ENCODE measurements around the gene CRTC3.

DNA sequence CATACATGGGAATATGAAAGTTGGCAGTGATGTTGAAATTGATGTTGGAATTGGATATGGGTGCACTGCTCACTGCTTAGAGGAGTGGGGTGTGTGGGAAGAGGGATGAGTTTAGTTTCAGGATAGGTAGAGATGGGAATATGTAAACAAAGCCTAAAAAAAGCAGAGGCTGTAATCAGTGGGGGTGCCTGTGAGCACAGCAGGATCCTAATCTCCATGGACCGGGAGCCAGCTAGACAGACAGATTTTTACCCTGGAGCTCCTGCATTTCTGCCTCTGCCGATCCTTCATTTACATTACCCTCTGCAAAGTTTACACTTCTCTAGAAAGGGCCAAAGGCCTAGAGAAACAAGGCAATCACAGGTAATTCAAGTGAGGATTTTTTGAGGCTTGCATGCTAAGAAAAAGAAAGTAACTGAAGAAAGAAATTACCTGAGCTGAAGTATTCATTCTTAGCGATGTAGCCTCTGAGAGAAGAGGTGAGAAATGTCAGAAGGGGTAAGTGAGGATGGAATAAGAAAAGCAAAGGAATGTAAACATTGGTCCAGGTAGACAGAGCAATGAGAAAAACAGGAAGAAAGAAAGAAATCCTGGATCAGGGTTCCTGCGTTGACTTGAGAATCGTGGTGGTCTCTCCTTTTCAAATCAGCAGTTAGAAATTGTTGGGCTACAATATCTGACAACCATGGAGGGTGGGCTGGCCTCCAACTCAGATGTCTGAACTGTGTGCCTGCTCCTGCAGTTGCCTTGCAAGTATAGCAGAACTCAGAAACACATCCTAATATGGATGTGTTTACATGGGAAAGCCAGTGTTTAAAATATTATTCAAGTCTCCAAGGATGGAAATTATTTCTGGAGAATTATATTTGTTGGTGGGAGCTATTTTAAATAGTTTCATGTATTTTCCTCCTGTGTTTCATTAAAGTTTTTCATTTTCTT is 79.8 kb downstream of the CRTC3 start:
- TF ChIP-seq, protein P1, sequence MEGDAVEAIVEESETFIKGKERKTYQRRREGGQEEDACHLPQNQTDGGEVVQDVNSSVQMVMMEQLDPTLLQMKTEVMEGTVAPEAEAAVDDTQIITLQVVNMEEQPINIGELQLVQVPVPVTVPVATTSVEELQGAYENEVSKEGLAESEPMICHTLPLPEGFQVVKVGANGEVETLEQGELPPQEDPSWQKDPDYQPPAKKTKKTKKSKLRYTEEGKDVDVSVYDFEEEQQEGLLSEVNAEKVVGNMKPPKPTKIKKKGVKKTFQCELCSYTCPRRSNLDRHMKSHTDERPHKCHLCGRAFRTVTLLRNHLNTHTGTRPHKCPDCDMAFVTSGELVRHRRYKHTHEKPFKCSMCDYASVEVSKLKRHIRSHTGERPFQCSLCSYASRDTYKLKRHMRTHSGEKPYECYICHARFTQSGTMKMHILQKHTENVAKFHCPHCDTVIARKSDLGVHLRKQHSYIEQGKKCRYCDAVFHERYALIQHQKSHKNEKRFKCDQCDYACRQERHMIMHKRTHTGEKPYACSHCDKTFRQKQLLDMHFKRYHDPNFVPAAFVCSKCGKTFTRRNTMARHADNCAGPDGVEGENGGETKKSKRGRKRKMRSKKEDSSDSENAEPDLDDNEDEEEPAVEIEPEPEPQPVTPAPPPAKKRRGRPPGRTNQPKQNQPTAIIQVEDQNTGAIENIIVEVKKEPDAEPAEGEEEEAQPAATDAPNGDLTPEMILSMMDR (IDR thresholded peaks at IDR 0.05; ENCODE audit: extremely low read depth in 1 of 2, insufficient read depth in 1 of 2, low read depth in 1 of 2, low read length in 2 of 2), result no peak
- no peak for TF ChIP-seq POLR2AphosphoS5 (IDR thresholded peaks at IDR 0.05; ENCODE audit: insufficient read depth, low read depth, low read length)
- no peak for TF ChIP-seq POLR2A (IDR thresholded peaks at IDR 0.05; ENCODE audit: low read depth, low read length)
- no peak for TF ChIP-seq EZH2 (IDR thresholded peaks at IDR 0.05; ENCODE audit: borderline replicate concordance, low read depth, low read length, severe bottlenecking)
- TF ChIP-seq FOS (IDR thresholded peaks at IDR 0.05; ENCODE audit: borderline replicate concordance, insufficient read depth, low read length), result no peak
- TF ChIP-seq, protein P2, sequence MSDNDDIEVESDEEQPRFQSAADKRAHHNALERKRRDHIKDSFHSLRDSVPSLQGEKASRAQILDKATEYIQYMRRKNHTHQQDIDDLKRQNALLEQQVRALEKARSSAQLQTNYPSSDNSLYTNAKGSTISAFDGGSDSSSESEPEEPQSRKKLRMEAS (IDR thresholded peaks at IDR 0.05; ENCODE audit: insufficient read depth, insufficient read length), result no peak
- TF ChIP-seq MYC (IDR thresholded peaks at IDR 0.05; ENCODE audit: low read depth, low read length), result no peak
- TF ChIP-seq GATA2 (IDR thresholded peaks at IDR 0.05; ENCODE audit: insufficient read depth, insufficient read length, low read depth, low read length), result no peak
